ENCODE measurements around the gene TWIST2.

Gene TWIST2

DNA sequence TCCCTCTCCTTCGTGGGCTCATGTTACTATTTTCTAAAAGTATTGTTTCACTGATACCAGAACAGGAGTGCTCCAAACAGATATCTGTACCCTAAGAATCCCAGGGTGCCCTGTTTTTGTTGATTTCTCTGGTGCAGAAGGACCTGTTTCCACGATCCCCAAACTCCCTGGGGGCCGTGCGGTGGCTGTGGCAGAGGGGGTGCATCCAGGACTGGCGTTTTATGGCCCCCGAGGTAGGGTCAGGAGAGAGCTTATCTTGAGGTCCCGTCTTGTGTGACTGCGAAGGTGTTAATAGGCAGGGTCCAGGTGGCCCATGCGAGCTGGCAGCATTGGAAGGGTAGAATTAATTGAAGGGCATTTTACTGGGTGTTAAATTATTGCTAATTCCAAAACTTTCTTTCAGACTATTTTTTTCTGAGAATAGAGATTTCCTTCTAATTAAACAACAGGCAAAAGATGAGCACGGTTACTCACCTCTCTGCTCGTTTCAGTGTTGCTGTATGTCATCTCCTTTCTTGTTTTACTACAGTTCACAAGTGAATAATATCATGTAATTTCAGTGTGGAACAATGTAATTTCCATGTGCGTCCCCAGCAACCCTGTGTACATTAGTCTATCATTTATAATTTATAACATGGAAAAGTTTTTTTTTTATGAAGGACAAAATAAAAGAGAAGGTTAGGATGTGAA is 8.2 kb downstream of the TWIST2 start:
- in situ Hi-C loops (cut with HindIII; ENCODE audit: low sequenced_read_pairs): no loop called here

DNA sequence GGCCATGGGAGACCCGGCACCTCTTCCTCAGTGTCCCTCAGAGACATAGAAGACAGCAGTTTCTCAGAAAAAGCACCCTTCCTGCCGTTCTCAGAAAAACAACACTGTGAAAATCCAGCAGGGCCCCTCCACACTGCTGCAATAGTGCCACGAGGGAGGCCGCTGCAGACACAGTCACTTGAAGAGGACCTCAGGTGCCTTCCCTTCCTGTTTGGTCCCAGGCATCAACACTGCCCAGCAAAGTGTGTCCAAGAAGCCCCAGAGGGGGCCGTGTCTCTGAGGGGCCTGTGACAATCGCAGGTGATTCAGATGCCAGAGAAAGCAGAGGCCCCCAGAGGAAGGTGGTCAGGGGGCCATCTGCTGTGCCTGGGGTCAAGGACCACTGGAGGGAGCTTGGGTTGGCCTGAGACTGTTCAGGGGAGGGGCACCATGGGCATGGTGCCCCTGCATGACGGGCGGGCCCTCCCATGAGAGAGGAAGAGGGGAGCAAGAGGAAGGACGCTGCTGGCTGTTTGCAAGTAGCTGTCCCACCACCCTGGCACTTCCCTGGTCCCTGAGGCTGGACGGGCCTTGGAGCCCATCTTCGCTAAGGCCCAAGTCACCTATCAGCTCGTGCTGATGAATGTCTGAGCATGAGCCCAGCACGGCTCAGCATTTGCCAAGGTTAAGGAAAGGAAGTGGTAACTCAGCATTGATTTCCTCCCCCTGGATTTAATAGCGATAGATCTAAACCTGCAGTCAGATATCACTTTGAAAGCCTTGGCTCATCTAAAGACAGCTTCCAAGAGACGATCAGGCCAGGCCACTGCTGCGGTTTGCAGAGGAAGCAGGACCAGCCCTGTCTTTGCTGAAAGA is 9.1 kb downstream of the TWIST2 start:
- in situ Hi-C loops (cut with HindIII; ENCODE audit: low sequenced_read_pairs): no loop called here

- in situ Hi-C loops (cut with HindIII; ENCODE audit: low sequenced_read_pairs): no loop called here
Observed at GRCh38 chr2:238857959-238858358, 10.1 kb downstream of the TWIST2 start.

DNA sequence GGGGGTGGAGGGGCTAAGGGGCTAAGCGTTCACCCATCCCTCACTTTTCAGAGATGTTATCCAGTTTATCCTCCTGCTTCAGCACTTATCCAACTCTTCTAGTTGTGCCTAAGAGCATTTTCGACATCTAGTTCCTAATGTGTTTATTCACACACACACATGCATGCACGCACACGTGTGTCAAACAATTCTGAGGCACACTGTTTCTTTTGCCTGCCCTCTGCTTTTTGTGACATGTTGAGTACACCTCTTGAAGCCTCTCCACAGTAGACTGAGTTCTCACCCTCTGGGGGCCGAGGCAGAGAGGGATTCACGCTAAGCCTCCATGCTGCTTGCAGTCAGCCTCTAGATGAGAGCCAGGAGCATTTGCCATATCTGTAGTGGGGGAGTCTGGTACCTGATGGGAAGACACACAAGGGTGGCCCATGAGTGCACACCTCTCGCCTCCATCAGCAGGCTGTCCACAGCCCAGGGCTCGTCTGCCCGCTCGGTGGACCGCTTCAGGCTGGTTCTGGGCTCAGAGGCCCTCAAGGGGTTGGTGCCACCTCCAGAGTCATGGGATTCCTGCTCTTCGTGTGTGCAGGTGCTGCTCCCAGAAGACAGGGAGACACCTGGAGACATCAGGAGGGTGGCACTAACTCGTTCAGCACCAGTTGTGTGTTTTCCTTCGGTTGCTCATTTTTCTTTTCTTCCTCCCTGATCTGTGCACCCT is 11.9 kb downstream of the TWIST2 start:
- in situ Hi-C loops (cut with HindIII; ENCODE audit: low sequenced_read_pairs): no loop called here

DNA sequence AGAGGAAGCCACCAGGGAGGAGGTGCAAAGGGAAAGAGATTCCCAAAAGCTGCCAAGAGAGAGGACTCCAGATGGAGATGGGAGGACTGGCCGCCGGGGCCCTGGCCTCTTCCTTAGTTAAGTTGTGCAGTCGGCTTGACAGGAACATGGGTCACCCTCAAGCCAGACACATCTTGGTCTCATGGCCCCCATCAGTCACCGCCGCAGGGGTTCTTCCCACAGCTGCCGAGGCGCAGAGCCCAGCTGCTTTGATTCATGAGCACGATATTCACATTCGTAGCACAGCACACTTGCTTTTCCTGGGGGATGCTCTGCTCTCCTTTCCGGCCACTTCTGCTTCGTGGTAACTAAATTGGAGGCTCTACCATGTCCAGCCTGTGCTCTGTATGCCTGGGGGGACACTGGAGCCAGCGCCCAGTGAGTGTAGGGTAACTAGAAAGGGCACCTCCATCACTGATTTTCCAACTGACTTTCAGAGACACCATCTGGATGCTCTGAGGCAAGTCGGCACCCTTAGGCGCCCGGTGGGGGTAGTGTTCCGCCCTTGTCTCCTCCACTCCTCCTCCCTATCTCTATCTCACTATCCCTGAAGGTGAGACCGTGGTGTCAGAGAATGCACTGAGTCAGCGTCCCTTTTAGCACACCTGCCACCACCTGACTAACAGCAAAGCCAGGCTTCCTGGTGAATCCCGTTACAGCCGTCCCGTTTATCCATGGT is 13.3 kb downstream of the TWIST2 start:
- in situ Hi-C loops (cut with HindIII; ENCODE audit: low sequenced_read_pairs): no loop called here

DNA sequence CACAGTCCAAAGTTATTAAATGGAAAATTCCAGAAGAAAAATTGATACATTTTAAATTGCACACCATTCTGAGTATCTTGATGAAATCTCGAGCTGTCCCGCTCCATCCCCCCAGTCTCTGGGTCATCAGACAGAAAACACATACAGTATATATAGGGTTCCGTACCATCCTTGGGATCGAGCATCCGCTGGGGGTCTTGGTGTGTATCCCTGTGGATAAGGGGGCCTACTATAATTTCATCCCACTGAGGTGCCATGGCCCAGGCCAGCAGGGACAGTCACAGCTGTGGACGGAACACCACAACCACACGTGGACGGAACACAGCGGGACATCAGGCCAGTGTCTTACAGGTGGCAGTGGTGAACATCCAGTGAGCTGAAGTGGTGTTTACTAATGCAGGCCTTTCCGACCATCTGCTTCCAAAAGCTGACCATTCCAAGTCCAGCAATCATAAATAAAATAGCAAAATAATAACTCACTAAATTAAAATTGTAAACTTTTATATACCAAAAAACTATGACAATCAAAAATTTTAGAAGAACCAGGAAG is 14.0 kb downstream of the TWIST2 start:
- in situ Hi-C loops (cut with HindIII; ENCODE audit: low sequenced_read_pairs): no loop called here

- in situ Hi-C loops (cut with HindIII; ENCODE audit: low sequenced_read_pairs): no loop called here
Observed at GRCh38 chr2:238862701-238863100, 14.8 kb downstream of the TWIST2 start.

DNA sequence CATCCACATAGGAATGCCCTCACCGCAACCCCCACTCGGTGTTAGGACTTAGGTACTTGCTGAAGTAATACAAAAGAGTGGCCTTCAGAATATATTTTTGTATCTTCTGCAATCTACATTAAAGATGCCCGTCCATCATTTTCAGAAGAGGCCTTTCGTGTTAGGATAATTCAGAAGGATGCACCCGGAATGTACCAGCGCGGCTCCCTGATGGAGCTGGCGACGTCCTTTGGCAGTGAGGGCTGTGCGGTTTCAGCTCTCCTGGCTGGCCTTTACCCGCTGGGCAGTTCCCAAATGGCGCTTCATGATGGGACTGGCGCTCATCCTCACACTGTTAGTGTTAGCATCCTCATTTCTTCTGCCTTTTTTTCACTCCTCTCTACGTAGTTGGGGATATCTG is 15.3 kb downstream of the TWIST2 start:
- in situ Hi-C loops (cut with HindIII; ENCODE audit: low sequenced_read_pairs): no loop called here

- in situ Hi-C loops (cut with HindIII; ENCODE audit: low sequenced_read_pairs): no loop called here
Observed at GRCh38 chr2:238863749-238864206, 15.9 kb downstream of the TWIST2 start.

DNA sequence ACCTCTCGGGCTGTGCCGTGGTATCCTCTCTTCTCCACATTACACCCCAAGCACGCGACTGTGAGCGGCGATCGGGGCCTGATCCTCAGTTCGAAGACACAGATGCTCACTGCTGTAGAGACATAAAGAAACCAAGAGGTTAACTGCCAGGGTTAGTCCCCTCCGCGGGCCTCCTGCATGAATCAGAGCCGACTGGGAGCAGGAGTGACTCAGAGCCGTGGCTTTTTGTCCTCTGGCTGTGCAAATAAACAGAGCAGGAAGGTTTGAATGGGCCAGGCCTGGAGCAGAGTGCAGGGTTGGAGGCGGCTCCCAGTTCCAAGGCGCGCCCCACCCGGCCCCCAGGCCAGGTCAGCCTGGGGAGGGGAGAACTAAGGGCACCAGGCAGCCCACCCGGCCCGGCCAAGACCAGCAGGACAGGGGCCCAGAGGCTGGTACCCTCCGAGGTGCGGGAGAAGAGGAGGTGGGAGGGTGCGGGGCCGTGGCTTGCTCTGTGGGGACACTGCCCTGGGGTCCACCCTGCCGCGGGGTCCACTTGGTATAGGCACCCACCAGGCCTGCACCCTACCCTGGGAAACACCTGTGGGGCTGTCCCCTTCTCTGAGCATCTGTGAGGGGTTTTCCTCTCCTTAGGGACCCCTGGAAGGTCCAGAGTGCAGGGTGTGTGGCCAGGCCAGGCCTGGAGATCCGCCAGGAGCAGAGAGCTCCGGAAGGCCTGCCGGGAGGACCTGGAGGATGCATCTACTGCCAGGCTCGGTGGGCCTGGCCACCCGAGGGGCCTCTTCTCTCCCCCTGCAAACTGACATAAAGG is 16.5 kb downstream of the TWIST2 start:
- in situ Hi-C loops (cut with HindIII; ENCODE audit: low sequenced_read_pairs): no loop called here

DNA sequence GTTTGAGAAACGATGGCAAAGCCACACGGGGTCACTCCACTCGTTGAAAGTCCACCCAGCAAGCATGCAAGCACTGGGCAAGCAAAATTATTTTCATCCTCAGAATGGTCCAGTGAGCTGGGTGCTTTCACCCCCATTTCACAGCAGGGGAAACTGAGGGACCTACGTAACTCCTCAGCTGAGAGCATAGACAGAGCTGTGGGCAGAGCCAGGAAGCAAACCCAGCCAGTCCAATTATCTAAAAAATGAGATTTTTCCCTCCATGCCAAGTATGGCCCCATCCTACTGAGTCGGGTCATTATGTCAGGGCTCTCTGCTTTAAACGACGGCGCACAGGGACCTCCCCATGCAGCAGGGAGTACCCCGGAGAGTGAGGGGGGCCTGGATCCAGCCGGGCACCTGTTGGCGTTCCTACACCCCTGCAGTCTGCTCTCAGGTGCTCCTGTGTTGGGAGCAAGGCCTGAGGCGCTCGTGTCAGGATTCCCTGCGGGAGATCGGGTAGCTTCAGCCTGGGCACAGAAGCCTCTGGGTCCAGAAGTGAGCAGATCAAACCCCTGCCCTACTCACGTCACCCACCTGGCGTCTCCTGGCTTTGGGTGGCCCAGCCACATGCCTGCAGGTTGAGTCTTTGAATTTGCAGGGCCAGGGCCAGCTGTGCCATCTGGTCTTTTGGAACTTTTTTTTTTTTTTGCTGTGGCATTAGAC is 17.3 kb downstream of the TWIST2 start:
- in situ Hi-C loops (cut with HindIII; ENCODE audit: low sequenced_read_pairs): no loop called here

DNA sequence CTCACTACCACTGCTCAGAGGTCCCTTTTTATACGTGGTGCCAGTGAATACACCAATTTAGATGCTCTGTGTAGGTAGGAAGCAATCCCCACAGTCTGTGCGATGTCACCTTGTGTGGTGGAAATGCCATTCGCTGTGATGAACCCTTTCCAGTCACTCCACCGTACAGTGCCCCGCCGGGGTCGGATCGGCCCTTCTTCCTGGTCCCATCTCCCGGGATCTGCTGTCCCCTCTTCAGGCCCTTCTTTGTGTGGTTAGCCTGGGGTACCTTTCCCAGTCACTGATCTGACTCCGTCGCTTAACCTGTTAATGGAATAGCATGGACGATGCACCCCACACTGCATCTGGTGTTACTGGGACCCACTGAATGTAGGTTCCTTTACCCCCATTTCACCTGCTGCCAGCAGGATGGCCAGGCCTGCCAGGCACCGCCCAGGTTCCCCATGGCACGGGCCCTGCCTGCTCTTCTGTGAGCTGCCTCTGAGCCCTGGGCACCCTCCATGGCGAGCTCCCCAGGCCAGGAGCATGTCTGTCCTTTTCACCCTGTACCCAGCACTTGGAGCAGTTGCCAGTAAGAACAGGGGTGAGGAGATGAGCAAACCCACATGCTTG is 18.0 kb downstream of the TWIST2 start:
- in situ Hi-C loops (cut with HindIII; ENCODE audit: low sequenced_read_pairs): no loop called here

DNA sequence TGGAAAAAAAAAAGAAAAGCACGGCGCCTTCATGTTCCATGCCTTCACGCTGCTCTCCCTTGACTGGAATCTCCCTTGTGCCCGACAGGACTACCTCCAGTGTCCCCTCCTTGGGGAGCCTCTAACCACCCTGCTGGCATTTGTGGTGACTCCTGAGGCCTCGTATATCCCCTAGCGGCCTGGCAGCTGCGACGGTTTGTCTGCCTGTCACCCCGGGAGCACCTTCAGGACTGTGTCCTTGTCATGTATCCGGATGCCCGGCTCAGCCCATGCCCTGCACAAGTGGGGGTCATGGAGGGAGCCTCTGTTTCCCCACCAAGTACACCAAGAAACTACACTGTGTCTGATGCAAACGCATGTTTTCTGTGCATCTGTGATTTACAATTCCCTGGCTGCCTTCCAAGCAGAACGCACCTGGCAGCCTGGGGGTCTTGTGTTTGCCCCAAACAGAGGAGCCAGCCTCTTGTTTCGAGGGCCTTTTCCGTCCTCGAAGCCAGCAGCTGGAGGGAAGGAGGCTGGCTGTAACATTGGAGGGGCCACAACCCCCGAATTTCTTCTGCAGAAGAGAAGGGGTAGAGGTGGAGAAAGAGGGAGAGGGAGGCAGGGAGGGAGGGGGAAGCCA is 18.9 kb downstream of the TWIST2 start:
- in situ Hi-C loops (cut with HindIII; ENCODE audit: low sequenced_read_pairs): no loop called here

- in situ Hi-C loops (cut with HindIII; ENCODE audit: low sequenced_read_pairs): no loop called here
Observed at GRCh38 chr2:238868067-238868524, 20.2 kb downstream of the TWIST2 start.

DNA sequence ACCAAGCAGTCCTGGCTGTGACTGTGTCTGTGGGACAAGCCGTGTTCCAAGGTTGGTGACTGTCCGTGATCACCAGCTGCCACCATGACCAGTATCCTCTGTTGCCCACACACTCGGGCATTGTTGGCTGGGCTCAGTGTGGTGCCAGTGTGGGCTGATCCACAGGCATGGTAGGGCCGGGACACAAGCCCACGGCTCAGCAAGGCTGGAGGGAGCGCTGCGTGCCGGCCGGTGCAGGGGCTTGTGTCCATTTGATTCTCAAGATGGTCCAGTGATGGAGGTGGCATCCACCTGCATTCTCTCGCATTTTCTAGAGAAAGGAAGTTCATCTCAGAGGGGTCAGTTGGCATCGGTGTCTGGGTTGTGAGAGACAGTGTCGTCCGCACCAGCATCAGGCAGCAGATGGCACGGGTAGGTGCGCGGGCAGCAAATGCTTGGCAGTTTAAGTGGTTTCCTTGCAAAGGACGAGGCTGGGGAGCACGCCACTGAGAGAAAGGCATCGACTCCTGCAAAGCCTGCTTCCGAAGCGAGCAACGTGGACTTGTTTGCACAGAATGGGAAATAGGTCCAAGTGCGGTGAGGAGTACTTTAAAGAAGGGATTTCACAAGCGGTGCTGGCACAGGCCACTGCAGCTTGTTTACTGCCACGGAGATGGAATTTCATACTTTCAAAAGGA is 20.9 kb downstream of the TWIST2 start:
- in situ Hi-C loops (cut with HindIII; ENCODE audit: low sequenced_read_pairs): no loop called here

DNA sequence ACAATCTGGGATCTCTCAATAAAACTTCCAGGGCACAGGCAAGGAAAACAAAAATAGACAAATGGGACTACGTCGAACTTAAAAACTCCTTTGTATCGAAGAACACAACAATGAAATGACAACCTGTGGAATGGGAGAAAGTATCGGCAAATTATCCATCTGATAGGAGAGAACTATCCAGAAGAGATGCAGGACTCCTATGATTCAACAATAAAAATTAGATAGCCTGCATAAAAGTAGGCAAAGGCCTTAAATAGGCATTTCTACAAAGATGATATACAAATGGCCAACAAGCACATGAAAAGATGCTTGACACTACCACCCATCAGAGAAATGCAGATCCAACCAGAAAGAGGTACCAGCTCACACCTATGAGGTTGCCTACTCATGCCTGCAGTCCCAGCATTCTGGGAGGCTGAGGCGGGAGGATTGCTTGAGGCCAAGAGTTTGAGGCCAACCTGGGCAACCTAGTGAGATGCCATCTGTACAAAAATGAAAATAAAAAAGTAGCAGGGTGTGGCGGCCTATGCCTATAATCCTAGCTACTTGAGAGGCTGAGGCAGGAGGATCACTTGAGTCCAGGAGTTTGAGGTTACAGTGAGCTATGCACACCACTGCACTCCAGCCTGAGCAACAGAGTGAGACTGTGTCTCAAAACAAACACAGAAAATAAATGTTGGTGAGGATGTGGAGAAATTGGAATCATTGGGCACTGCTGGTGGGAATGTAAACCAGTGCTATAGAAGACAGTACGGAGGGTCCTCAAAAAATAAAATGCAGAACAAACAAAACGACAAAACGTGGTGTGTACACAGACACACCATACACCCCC is 21.6 kb downstream of the TWIST2 start:
- in situ Hi-C loops (cut with HindIII; ENCODE audit: low sequenced_read_pairs): no loop called here

DNA sequence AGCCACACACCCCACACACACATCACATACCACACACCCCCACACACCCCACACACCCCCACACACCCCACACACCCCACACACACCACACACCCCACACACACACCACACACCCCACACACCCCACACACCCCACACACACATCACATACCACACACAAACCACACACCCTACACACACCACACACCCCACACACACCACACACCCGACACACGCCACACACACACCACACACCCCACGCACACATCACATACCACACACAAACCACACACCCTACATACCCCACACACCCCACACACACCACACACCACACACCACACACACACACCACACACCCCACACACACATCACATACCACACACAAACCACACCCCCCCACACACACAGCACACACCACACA is 22.4 kb downstream of the TWIST2 start:
- in situ Hi-C loops (cut with HindIII; ENCODE audit: low sequenced_read_pairs): no loop called here

All from DLD1 (cell line).